Right atrium auricular region (tissue), 2 donors: ENCODE measurements around the gene TNFSF13B. TPM values are rescaled to one million over a fixed set of nuclear protein-coding genes. Genes with fewer than 3 reads are reported as not detected.

Source experiments
- DNase-seq: peaks from one replicate; pipeline ENCODE4 v3.0.0-alpha.2; 2019; ENCODE audit warnings: low spot score
- H3K27ac ChIP-seq, 2 donors: fragments of 200-600 bp; sonication (generic); 1 replicate in 1 of 2; 2 replicates in 1 of 2; pipeline ENCODE4 v1.5.1; 2016 to 2019
- H3K27me3 ChIP-seq, 2 donors: fragments of 200-600 bp; sonication (generic); one replicate each; pipeline versions ENCODE4 v1.5.1 to v1.6.0; 2017 to 2019
- H3K36me3 ChIP-seq: fragments of 200-600 bp; sonication (generic); one replicate; pipeline ENCODE4 v1.5.1; 2016
- H3K4me1 ChIP-seq, 2 donors: fragments of 200-600 bp; sonication (generic); one replicate each; pipeline versions ENCODE4 v1.5.1 to v1.6.0; 2017 to 2019
- H3K4me3 ChIP-seq, 2 donors: fragments of 200-600 bp; sonication (generic); 1 replicate in 1 of 2; 2 replicates in 1 of 2; pipeline ENCODE4 v1.5.1; 2017 to 2019; ENCODE audit warnings: mild to moderate bottlenecking in 1 of 2, moderate library complexity in 1 of 2
- H3K9me3 ChIP-seq, 2 donors: fragments of 200-600 bp; sonication (generic); one replicate each; pipeline ENCODE4 v1.5.1; 2019
- CTCF ChIP-seq, 2 donors: fragments of 200-600 bp; sonication (generic); IDR thresholded peaks; one replicate each; pipeline ENCODE4 v1.5.1; 2019; ENCODE audit warnings: antibody characterized with exemption in 2 of 2
- total RNA-seq, 2 donors: library from RNA; depleted of rRNA; stranded (reverse); fragments of >200 nt; gene quantifications; one replicate each; pipeline ENCODE4 v1.1.0, GENCODE V29; 2016

The TNFSF13B gene
- 1 to 10 TPM in 1 of 2 donors, under 1 TPM in 1; 0.26 to 1.4 TPM for total RNA-seq

- TF ChIP-seq CTCF (IDR thresholded peaks at IDR 0.05): no peak
- Histone ChIP-seq H3K27me3 (no peaks in the 10 kb centered on the region), H3K27ac (peak within 1 kb of the TSS; percentile 49 to 62), H3K9me3 (no peaks in the 10 kb centered on the region), H3K4me3 (peak within 1 kb of the TSS; percentile 22 to 51), H3K36me3 (no peaks in the 10 kb centered on the region), H3K4me1 (peaks cover 0 to 11% of the 10 kb centered on the region in 2 donors)
- peak; percentile 61 for DNase-seq
These were observed at the start of gene TNFSF13B for GRCh38 chr13:108269601-108270328. Gene TNFSF13B, plus strand, starts transcription at chr13:108269718. Its CDS starts 178 bp downstream, at chr13:108269896.

- Histone ChIP-seq H3K9me3 (no peaks in the 10 kb centered on the region), H3K4me1 (peaks cover 0 to 63% of the 10 kb centered on the region in 2 donors), H3K27ac (no peak overlapping the region), H3K27me3 (no peaks in the 10 kb centered on the region), H3K36me3 (no peaks in the 10 kb centered on the region), H3K4me3 (no peak overlapping the region)
- DNase-seq: no peak
- TF ChIP-seq CTCF (IDR thresholded peaks at IDR 0.05): no peak
These were observed 49.5 kb upstream of the TNFSF13B start for GRCh38 chr13:108220041-108220440.

GRCh38 chr13:108223687-108224503 is 45.6 kb upstream of the TNFSF13B start:
- DNase-seq: no peak
- no peak for TF ChIP-seq CTCF (IDR thresholded peaks at IDR 0.05)
- H3K9me3 ChIP-seq: no peaks in the 10 kb centered on the region
- H3K27ac ChIP-seq: no peak overlapping the region
- H3K4me3 ChIP-seq: no peak overlapping the region
- no peaks in the 10 kb centered on the region for H3K27me3 ChIP-seq
- H3K4me1 ChIP-seq: peaks cover 0 to 49% of the 10 kb centered on the region in 2 donors
- no peaks in the 10 kb centered on the region for H3K36me3 ChIP-seq

- no peak for TF ChIP-seq CTCF (IDR thresholded peaks at IDR 0.05)
- no peak for DNase-seq
- H3K9me3 ChIP-seq: no peaks in the 10 kb centered on the region
- H3K4me3 ChIP-seq: no peak overlapping the region
- H3K36me3 ChIP-seq: no peaks in the 10 kb centered on the region
- H3K27ac ChIP-seq: no peak overlapping the region
- H3K4me1 ChIP-seq: peaks cover 0 to 33% of the 10 kb centered on the region in 2 donors
- H3K27me3 ChIP-seq: no peaks in the 10 kb centered on the region
These were observed 44.1 kb upstream of the TNFSF13B start for GRCh38 chr13:108225440-108225839.

- no peak overlapping the region for H3K27ac ChIP-seq
- no peak for DNase-seq
- H3K4me1 ChIP-seq: peaks cover 0 to 26% of the 10 kb centered on the region in 2 donors
- no peak overlapping the region for H3K4me3 ChIP-seq
- no peaks in the 10 kb centered on the region for H3K27me3 ChIP-seq
- no peaks in the 10 kb centered on the region for H3K9me3 ChIP-seq
- H3K36me3 ChIP-seq: no peaks in the 10 kb centered on the region
- TF ChIP-seq CTCF (IDR thresholded peaks at IDR 0.05): no peak
These were observed 43.3 kb upstream of the TNFSF13B start for GRCh38 chr13:108226184-108226583.
